Osteocyte (in vitro differentiated cells): ENCODE results near the gene C1orf87. TPM values are rescaled to one million over a fixed set of nuclear protein-coding genes. Genes with fewer than 3 reads are reported as not detected.
"Not testable (repeated sequence)": the region's sequence is repeated elsewhere in the genome, so short reads cannot be mapped to it uniquely, and the experiment has no call there.

Source experiments
- DNase-seq: peaks from one replicate; pipeline ENCODE4 v3.0.0; 2021; ENCODE audit warnings: mixed read lengths; ENCODE audit not compliant: unreplicated experiment; ENCODE audit errors: extremely low spot score
- H3K27ac Mint-ChIP-seq: one replicate; pipeline ENCODE4 v1.8.0; 2021; ENCODE audit warnings: mild to moderate bottlenecking, mixed read lengths; ENCODE audit not compliant: unreplicated experiment
- H3K27me3 Mint-ChIP-seq: one replicate; pipeline ENCODE4 v1.8.0; 2021; ENCODE audit warnings: mixed read lengths; ENCODE audit not compliant: unreplicated experiment
- H3K36me3 Mint-ChIP-seq: one replicate; pipeline ENCODE4 v1.8.0; 2021; ENCODE audit warnings: mixed read lengths; ENCODE audit not compliant: unreplicated experiment
- H3K4me1 Mint-ChIP-seq: one replicate; pipeline ENCODE4 v1.8.0; 2021; ENCODE audit warnings: mixed read lengths; ENCODE audit not compliant: unreplicated experiment
- H3K4me3 Mint-ChIP-seq: one replicate; pipeline ENCODE4 v1.8.0; 2021; ENCODE audit warnings: mild to moderate bottlenecking, moderate library complexity, mixed read lengths; ENCODE audit not compliant: unreplicated experiment
- H3K9me3 Mint-ChIP-seq: one replicate; pipeline ENCODE4 v1.8.0; 2021; ENCODE audit warnings: mixed read lengths; ENCODE audit not compliant: unreplicated experiment
- CTCF ChIP-seq: fragments of 200-600 bp; sonication (generic); IDR thresholded peaks from 2 replicates; pipeline ENCODE4 v1.5.0; 2021; ENCODE audit warnings: antibody characterized with exemption, mild to moderate bottlenecking, moderate library complexity
- total RNA-seq: library from RNA; stranded (reverse); gene quantifications from 2 replicates; pipeline ENCODE4 v1.2.1, GENCODE V29; 2021

The C1orf87 gene
- total RNA-seq, 1 donor from 2014 or later = 0.94 TPM

GRCh38 chr1:59976194-59977074 lies 97.1 kb downstream of the C1orf87 start:
- TF ChIP-seq CTCF = peak; percentile 97
- peak overlapping the region; percentile 33 for H3K27ac Mint-ChIP-seq
- DNase-seq = peak; percentile 91

GRCh38 chr1:59973719-59974118 lies 99.9 kb downstream of the C1orf87 start:
- H3K27me3 Mint-ChIP-seq = no peaks in the 10 kb centered on the region
- no peaks in the 10 kb centered on the region for H3K36me3 Mint-ChIP-seq
- H3K4me3 Mint-ChIP-seq = no peak overlapping the region
- TF ChIP-seq CTCF = no peak
- peaks cover 18% of the 10 kb centered on the region for H3K4me1 Mint-ChIP-seq
- DNase-seq = no peak
- H3K27ac Mint-ChIP-seq = no peak overlapping the region
- no peaks in the 10 kb centered on the region for H3K9me3 Mint-ChIP-seq

More at GRCh38 chr1:59976194-59977074, 97.1 kb downstream of the C1orf87 start:
- H3K36me3 Mint-ChIP-seq = peaks cover 2% of the 10 kb centered on the region
- H3K9me3 Mint-ChIP-seq = no peaks in the 10 kb centered on the region
- no peaks in the 10 kb centered on the region for H3K27me3 Mint-ChIP-seq
- H3K4me3 Mint-ChIP-seq = no peak overlapping the region
- H3K4me1 Mint-ChIP-seq = peaks cover 19% of the 10 kb centered on the region

- no peak for DNase-seq
- Mint-ChIP-seq H3K4me3 (no peak overlapping the region), H3K9me3 (no peaks in the 10 kb centered on the region), H3K36me3 (no peaks in the 10 kb centered on the region), H3K27me3 (no peaks in the 10 kb centered on the region), H3K27ac (no peak overlapping the region), H3K4me1 (peaks cover 15% of the 10 kb centered on the region)
- no peak for TF ChIP-seq CTCF
Measured at GRCh38 chr1:59972216-59972927, 101.2 kb downstream of the C1orf87 start.

GRCh38 chr1:59971464-59971911 lies 102.1 kb downstream of the C1orf87 start:
- TF ChIP-seq CTCF = peak; percentile 96
- Mint-ChIP-seq H3K4me1 (peaks cover 17% of the 10 kb centered on the region), H3K9me3 (no peaks in the 10 kb centered on the region), H3K27ac (no peak overlapping the region), H3K36me3 (no peaks in the 10 kb centered on the region), H3K27me3 (no peaks in the 10 kb centered on the region), H3K4me3 (peak overlapping the region; percentile 45)
- peak; percentile 92 for DNase-seq

GRCh38 chr1:59969542-59970175 lies 103.9 kb downstream of the C1orf87 start:
- H3K27me3 Mint-ChIP-seq, H3K36me3 Mint-ChIP-seq, H3K9me3 Mint-ChIP-seq, H3K4me3 Mint-ChIP-seq, DNase-seq, H3K27ac Mint-ChIP-seq: not testable (repeated sequence)
- peaks cover 17% of the 10 kb centered on the region for H3K4me1 Mint-ChIP-seq

GRCh38 chr1:59968746-59969145 lies 104.8 kb downstream of the C1orf87 start:
- H3K36me3 Mint-ChIP-seq, H3K4me3 Mint-ChIP-seq, DNase-seq, H3K27ac Mint-ChIP-seq, H3K9me3 Mint-ChIP-seq, H3K27me3 Mint-ChIP-seq: not testable (repeated sequence)
- H3K4me1 Mint-ChIP-seq = peaks cover 15% of the 10 kb centered on the region
